Kidney (tissue), 14 donors: ENCODE results near the gene SNRPB2. TPM values are rescaled to one million over a fixed set of nuclear protein-coding genes. Genes with fewer than 3 reads are reported as not detected.

ENCODE experiments used
- DNase-seq, 5 donors: peaks; one replicate each; pipeline ENCODE4 v3.0.0-alpha.2; 2013 to 2020
- FAIRE-seq: peaks from 2 replicates; lab custom pipeline; 2012; peaks lifted over from hg19 to GRCh38; lab: Jason Lieb, UNC
- H3K27ac ChIP-seq, 2 donors: one replicate each; pipeline ENCODE4 v1.7.0; 2013; ENCODE audit warnings: low read depth in 2 of 2, low read length in 2 of 2, inconsistent platforms in 1 of 2
- H3K27me3 ChIP-seq: one replicate; pipeline ENCODE4 v1.7.1; 2013; ENCODE audit warnings: low read length, inconsistent platforms; ENCODE audit not compliant: control insufficient read depth, insufficient read depth
- H3K36me3 ChIP-seq, 3 donors: one replicate each; pipeline versions ENCODE4 v1.7.0 to v1.7.1; 2013; ENCODE audit warnings: low read length in 3 of 3, control low read depth in 1 of 3, inconsistent platforms in 1 of 3; ENCODE audit not compliant: insufficient read depth in 3 of 3, control insufficient read depth in 2 of 3
- H3K4me1 ChIP-seq, 3 donors: one replicate each; pipeline versions ENCODE4 v1.7.0 to v1.7.1; 2013; ENCODE audit warnings: low read length in 3 of 3, inconsistent platforms in 1 of 3, low read depth in 1 of 3; ENCODE audit not compliant: control insufficient read depth in 2 of 3, insufficient read depth in 2 of 3
- H3K4me3 ChIP-seq, 3 donors: one replicate each; pipeline versions ENCODE4 v1.7.0 to v1.8.1; 2013; ENCODE audit warnings: low read length in 3 of 3, control low read depth in 1 of 3, inconsistent platforms in 1 of 3
- H3K9ac ChIP-seq, 3 donors: one replicate each; pipeline versions ENCODE4 v1.7.0 to v1.7.1; 2013; ENCODE audit warnings: low read length in 3 of 3, control low read depth in 1 of 3, inconsistent platforms in 1 of 3
- H3K9me3 ChIP-seq, 3 donors: one replicate each; pipeline versions ENCODE4 v1.7.0 to v1.7.1; 2013; ENCODE audit warnings: low read length in 3 of 3, control low read depth in 1 of 3, inconsistent platforms in 1 of 3; ENCODE audit not compliant: control insufficient read depth in 2 of 3, insufficient read depth in 1 of 3
- CTCF ChIP-seq: IDR thresholded peaks from 3 replicates; pipeline ENCODE4 v1.5.1; 2012; ENCODE audit warnings: mild to moderate bottlenecking, moderate library complexity, borderline replicate concordance; ENCODE audit not compliant: insufficient read depth; ENCODE audit errors: extremely low read depth
- intact Hi-C: fragments of 100-400 bp; cut with DNase I; formaldehyde crosslinking; loops from one replicate; pipeline ENCODE4 v1.11.1; 2022
- polyA plus RNA-seq: library from polyadenylated mRNA; stranded (reverse); fragments of 350-450 nt; fragmentation: Illumina TruSeq; extraction: RNeasy Lipid Tissue Mini Kit (QIAGEN cat#74804); gene quantifications from one replicate; pipeline ENCODE4 v1.2.3, GENCODE V29; 2014; ENCODE audit warnings: low read depth, low replicate concordance; ENCODE audit not compliant: insufficient read depth
- total RNA-seq: library from RNA; stranded (reverse); fragmentation: NEBNext Ultra II Directional; extraction: Animal tissue kit (Norgen Biotek cat#: 25700); gene quantifications from one replicate; pipeline ENCODE4 v1.2.1, GENCODE V29; 2021
- donor health status: control.
- donor health status: control.
- donor health status: control.
- donor health status: control.
- donor health status: control.
- donor health status: DM: yes; HTN: yes; CAD: no.
- donor health status: Normal renal cell carcinoma (clear cell type).

SNRPB2 gene
- total and polyA plus RNA-seq, 2 donors from 2014 or later, result 43.6 to 77.8 TPM

GRCh38 chr20:16777126-16777525, 47.3 kb downstream of the SNRPB2 start:
- no peak overlapping the region for H3K4me3 ChIP-seq
- intact Hi-C loops, result no loop called here

GRCh38 chr20:16778159-16778558, 48.3 kb downstream of the SNRPB2 start:
- Histone ChIP-seq H3K4me1 (no peaks in the 10 kb centered on the region), H3K36me3 (no peaks in the 10 kb centered on the region), H3K9me3 (peaks cover 0 to 4% (median 0%) of the 10 kb centered on the region in 3 donors), H3K27me3 (no peaks in the 10 kb centered on the region), H3K4me3 (no peak overlapping the region), H3K27ac (no peak overlapping the region), H3K9ac (no peak overlapping the region)
- TF ChIP-seq CTCF, result no peak
- intact Hi-C loops, result no loop called here
- DNase-seq (no peak), FAIRE-seq (no peak)

More at GRCh38 chr20:16777126-16777525, 47.3 kb downstream of the SNRPB2 start:
- no peak for TF ChIP-seq CTCF
- H3K9ac ChIP-seq, result no peak overlapping the region
- H3K27ac ChIP-seq, result no peak overlapping the region
- no peak for DNase-seq
- no peaks in the 10 kb centered on the region for H3K36me3 ChIP-seq
- H3K9me3 ChIP-seq, result peaks cover 0 to 4% (median 0%) of the 10 kb centered on the region in 3 donors
- no peaks in the 10 kb centered on the region for H3K27me3 ChIP-seq
- FAIRE-seq, result no peak
- H3K4me1 ChIP-seq, result no peaks in the 10 kb centered on the region

- no peak for FAIRE-seq
- intact Hi-C loops, result no loop called here
These were observed 51.7 kb downstream of the SNRPB2 start for GRCh38 chr20:16781496-16781895.

More at GRCh38 chr20:16781496-16781895, 51.7 kb downstream of the SNRPB2 start:
- no peak for DNase-seq
- Histone ChIP-seq H3K27ac (no peak overlapping the region), H3K4me3 (no peak overlapping the region), H3K9ac (no peak overlapping the region), H3K9me3 (peaks cover 0 to 4% (median 0%) of the 10 kb centered on the region in 3 donors), H3K36me3 (no peaks in the 10 kb centered on the region), H3K4me1 (peaks cover 0 to 6% (median 0%) of the 10 kb centered on the region in 3 donors), H3K27me3 (no peaks in the 10 kb centered on the region)
- no peak for TF ChIP-seq CTCF
